Neural cell (in vitro differentiated cells): ENCODE results near the gene RBKS.

Experiments
- EZH2 ChIP-seq: fragments of 200-600, 300-800 bp; shearing (Covaris generic), sonication (generic); IDR thresholded peaks from 2 replicates; pipeline ENCODE4 v1.6.1; 2014; ENCODE audit warnings: antibody characterized with exemption, low read length, borderline replicate concordance, mild to moderate bottlenecking; ENCODE audit not compliant: insufficient read depth, poor library complexity, severe bottlenecking
- MXI1 ChIP-seq: fragments of 450-650 bp; conservative IDR thresholded peaks from 2 replicates; pipeline ENCODE4 v1.6.1; 2014; ENCODE audit warnings: antibody characterized with exemption, mild to moderate bottlenecking; ENCODE audit not compliant: poor library complexity, severe bottlenecking
- POLR2AphosphoS5 ChIP-seq: IDR thresholded peaks from 2 replicates; pipeline ENCODE4 v1.6.1; 2012
- SMC3 ChIP-seq: fragments of 450-650 bp; conservative IDR thresholded peaks from 2 replicates; pipeline ENCODE4 v1.6.1; 2014; ENCODE audit warnings: antibody characterized with exemption, mild to moderate bottlenecking, moderate library complexity; ENCODE audit not compliant: poor library complexity
- TAF1 ChIP-seq: IDR thresholded peaks from 2 replicates; pipeline ENCODE4 v1.6.1; 2012; ENCODE audit warnings: low read depth
- TF ChIP-seq, protein P1 (sequence below): fragments of 450-650 bp; IDR thresholded peaks from 2 replicates; pipeline ENCODE4 v1.5.1; 2014; ENCODE audit warnings: antibody characterized with exemption, mild to moderate bottlenecking, moderate library complexity; ENCODE audit not compliant: poor library complexity, severe bottlenecking
- TF ChIP-seq, protein P2 (sequence below): IDR thresholded peaks from 2 replicates; pipeline ENCODE4 v1.6.1; 2012; ENCODE audit warnings: borderline replicate concordance

DNA sequence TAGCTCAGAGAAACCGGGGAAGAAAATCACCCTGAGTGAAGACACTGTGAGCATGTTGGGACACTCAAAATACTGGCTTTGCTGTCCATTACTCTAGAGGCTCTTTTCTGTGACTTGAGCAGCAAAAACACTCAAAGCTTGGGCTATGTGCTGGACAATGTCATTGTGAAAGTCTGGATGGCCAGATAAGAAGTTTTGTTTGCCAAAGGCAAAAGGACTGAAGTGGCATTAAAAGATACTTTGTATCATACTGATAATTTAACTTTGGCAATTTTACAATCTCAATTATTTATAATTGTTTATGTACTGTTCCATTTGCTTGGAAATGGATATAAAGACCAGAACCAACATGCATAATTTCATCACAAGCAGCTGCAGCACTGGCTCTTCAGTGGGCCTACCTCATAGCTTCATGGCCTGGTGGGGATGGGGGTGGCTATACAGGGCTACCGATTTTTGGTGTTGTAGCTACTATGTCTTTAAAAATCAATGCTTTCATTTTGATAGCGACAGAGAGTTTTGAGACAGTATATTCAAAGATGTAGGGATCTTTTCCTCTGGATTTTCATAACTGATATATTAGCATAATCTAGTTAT lies 51.1 kb downstream of the RBKS start:
- TF ChIP-seq, protein P1, sequence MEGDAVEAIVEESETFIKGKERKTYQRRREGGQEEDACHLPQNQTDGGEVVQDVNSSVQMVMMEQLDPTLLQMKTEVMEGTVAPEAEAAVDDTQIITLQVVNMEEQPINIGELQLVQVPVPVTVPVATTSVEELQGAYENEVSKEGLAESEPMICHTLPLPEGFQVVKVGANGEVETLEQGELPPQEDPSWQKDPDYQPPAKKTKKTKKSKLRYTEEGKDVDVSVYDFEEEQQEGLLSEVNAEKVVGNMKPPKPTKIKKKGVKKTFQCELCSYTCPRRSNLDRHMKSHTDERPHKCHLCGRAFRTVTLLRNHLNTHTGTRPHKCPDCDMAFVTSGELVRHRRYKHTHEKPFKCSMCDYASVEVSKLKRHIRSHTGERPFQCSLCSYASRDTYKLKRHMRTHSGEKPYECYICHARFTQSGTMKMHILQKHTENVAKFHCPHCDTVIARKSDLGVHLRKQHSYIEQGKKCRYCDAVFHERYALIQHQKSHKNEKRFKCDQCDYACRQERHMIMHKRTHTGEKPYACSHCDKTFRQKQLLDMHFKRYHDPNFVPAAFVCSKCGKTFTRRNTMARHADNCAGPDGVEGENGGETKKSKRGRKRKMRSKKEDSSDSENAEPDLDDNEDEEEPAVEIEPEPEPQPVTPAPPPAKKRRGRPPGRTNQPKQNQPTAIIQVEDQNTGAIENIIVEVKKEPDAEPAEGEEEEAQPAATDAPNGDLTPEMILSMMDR = no peak
- TF ChIP-seq SMC3 (no peak), POLR2AphosphoS5 (no peak), TAF1 (no peak), EZH2 (no peak), MXI1 (no peak)
- TF ChIP-seq, protein P2, sequence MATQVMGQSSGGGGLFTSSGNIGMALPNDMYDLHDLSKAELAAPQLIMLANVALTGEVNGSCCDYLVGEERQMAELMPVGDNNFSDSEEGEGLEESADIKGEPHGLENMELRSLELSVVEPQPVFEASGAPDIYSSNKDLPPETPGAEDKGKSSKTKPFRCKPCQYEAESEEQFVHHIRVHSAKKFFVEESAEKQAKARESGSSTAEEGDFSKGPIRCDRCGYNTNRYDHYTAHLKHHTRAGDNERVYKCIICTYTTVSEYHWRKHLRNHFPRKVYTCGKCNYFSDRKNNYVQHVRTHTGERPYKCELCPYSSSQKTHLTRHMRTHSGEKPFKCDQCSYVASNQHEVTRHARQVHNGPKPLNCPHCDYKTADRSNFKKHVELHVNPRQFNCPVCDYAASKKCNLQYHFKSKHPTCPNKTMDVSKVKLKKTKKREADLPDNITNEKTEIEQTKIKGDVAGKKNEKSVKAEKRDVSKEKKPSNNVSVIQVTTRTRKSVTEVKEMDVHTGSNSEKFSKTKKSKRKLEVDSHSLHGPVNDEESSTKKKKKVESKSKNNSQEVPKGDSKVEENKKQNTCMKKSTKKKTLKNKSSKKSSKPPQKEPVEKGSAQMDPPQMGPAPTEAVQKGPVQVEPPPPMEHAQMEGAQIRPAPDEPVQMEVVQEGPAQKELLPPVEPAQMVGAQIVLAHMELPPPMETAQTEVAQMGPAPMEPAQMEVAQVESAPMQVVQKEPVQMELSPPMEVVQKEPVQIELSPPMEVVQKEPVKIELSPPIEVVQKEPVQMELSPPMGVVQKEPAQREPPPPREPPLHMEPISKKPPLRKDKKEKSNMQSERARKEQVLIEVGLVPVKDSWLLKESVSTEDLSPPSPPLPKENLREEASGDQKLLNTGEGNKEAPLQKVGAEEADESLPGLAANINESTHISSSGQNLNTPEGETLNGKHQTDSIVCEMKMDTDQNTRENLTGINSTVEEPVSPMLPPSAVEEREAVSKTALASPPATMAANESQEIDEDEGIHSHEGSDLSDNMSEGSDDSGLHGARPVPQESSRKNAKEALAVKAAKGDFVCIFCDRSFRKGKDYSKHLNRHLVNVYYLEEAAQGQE = no peak
